Measurements from ENCODE around the gene SERPINB13.
A peak's percentile ranks its signal among the peaks of the same experiment; 100 is the strongest.

SERPINB13 gene, protein sequence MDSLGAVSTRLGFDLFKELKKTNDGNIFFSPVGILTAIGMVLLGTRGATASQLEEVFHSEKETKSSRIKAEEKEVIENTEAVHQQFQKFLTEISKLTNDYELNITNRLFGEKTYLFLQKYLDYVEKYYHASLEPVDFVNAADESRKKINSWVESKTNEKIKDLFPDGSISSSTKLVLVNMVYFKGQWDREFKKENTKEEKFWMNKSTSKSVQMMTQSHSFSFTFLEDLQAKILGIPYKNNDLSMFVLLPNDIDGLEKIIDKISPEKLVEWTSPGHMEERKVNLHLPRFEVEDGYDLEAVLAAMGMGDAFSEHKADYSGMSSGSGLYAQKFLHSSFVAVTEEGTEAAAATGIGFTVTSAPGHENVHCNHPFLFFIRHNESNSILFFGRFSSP

DNA sequence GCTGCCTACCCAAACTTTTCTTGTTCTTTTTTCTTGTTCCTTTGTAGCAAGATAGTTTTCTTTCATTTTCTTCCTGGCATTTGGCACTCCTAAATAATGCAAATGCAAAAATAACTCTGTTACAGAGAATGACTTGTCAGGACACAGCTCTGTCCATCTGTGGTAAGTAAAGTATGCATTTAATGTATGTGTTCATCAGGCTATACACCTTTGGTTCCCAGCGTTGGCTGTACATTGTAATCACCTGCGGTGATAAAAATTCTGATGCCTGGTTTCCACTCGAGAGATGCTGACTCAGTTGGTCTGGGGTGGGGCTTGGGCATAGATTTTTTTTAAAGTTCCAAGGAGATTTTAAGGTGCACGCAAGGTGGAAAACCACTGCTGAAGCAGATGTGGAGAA lies at the start of gene SERPINB13:
SERPINB13 (plus strand) TSS at position 378 of the 400 bp plus-strand sequence. CDS start 1,325 bp downstream, outside the sequence.
- DNase-seq: no peak

DNA sequence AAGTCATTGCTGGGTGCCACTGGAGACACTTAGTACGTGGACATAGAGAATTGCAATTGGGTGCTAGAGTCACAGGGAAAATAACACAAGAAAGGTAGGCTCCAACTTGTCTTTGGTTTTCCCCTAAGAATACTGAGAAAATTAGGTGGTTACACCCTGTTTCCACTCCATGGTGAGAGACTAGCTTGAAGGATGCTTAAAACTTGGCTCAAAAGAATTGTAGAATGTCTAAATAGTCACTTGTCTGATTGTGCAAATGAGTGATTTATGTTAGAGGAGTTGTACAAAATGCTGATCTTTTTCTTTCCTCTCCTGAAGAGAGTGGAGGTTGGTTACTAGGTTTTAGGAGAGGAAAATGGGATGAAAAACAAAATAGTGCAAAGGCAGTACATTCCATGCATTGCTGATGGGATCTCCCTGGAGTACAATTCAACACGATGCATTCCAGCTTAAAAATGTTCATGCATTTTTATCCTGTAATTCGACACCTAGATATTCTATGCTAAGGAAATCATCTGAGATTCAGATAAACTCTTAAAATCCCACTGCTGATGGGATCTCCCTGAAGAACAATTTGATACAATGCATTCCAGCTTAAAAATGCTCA lies 47.1 kb upstream of the SERPINB13 start:
- no peak for DNase-seq

- no peak for DNase-seq
Observed at GRCh38 chr18:63542069-63542468, 45.1 kb upstream of the SERPINB13 start, which contains the start of gene SERPINB12. TSS of gene SERPINB12 (plus strand) at chr18:63542369. CDS start at chr18:63556160, 13,791 bp downstream.

DNA sequence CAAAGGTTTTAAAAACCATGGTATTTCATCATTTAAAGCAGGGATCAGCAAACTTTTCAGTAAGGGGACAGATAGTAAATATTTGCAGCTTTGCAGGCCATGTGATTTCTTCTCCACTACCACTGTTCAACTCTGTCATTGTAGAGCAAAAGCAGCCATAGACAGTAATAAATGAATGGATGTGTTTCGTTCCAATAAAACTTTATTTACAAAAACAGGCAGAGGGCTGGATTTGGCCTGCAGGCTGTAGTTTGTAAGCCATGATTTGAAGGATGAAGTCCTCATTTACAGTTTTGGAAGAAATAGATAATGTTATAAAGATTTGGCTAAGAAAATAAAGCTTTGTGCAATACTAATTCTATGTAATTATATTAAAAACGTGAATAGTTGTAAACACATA lies 43.1 kb upstream of the SERPINB13 start:
- DNase-seq: no peak

DNA sequence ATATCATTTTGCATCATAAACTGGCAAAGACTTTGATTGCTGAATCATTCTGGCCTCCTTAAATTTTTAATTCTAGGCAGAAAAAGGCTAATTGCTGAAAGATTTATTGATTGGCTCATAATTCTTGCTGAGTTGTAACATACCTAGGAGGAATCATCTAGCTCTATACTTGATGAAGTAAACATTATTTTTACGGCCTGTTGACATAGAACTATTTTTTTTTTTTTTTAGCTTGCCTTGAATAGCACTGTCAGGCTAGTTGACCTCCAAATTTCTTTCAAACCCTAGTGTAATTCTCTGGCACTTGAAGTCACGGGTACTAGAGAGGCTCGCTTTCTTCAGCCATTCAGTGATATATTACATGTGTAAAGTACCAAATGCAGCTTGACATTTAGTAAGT lies 42.1 kb upstream of the SERPINB13 start:
- no peak for DNase-seq

DNA sequence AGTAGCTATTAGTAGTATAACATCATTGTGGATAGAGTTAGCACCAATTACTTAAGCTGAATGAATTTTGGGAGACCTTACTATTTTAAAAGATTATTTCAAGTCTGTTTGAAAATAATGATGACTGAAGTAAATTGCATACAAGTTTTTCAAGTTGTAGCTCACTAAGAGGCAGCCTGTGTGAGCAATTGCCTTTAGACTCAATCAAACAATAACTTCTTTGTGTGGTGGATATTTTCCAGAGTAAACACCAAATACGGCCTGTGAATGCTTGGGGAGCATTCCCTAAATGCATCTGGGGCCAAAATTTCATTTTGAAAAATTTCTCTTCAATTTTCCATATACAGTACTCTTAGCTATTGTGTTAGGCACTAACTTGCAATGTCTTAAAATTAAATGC lies 37.1 kb upstream of the SERPINB13 start:
- no peak for DNase-seq

DNA sequence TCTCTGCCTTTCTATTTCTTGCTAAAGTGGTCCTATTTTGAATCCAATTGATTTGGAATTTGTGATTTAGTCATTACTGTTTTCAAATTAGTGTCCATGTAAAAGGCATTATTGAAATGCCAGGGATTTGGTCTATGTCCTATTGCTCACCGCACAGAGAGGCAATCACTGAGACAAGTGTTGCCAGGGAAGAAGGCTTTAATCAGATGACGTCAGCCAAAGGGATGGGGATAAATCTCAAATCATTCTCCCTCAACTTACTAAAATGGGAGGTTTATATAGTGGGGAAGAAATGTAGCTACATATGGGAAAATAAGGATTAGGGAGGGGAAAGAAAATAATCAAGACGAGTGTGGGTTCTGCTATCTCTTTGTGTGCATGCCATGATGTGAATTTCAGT lies 35.4 kb upstream of the SERPINB13 start:
- no peak for DNase-seq

DNA sequence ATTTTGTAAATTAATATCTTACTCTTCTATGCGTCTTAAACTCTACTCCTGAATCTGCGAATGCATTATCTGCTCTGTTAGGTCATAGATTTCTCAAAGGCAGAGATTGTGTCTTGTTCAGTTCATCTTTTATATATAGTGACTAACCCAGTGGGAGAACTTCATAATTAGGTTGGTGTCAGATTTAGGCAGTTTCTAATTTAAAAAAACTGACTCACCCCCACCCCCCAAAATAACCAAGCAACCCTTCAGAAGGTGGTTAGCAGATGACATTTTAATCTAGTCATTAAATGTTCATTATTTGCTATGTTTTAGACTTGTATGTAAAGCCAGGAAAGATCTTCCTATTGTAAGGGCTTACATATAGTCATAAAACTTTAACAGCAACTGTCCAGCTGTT lies 34.6 kb upstream of the SERPINB13 start:
- DNase-seq: no peak

- no peak for DNase-seq
Observed at GRCh38 chr18:63553081-63553480, 34.1 kb upstream of the SERPINB13 start.

GRCh38 chr18:63559567-63560491 lies 27.3 kb upstream of the SERPINB13 start:
- DNase-seq: no peak

DNA sequence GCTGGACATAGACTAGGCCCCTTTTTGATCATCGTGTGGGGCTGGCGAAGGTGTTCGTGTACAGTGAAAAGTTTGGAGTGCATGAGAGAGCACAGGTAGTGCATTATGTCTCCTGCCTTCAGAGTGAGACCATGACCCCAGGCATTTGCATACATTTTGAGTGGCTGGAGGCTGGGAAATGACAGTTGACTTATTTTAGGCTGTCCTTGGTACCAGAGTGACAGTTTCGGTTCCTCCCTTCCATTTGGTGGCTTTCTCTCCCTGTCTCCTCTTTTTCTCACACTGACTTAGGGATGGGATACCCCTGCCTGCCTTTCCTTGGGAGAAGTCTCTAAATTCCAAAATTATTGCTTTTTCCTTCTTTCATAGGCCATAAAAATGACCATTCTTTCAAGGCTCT lies 24.9 kb upstream of the SERPINB13 start:
- no peak for DNase-seq

DNA sequence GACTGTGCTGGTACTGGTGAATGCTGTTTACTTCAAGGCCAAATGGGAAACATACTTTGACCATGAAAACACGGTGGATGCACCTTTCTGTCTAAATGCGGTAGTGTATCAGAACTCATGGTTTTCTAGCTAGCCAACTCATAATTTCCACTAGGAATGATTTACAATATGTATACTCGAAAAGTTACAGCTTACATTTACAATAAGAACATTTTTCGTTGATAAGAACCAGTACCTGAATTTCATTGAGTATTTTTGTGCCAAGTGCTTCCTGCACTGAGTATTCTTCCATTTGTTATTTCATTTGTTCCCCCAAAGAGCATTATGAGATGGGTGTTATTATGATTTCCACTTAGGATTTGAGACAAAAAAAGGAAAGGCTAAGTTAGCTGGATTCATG lies 23.1 kb upstream of the SERPINB13 start:
- no peak for DNase-seq

GRCh38 chr18:63564561-63564960 lies 22.6 kb upstream of the SERPINB13 start:
- DNase-seq: no peak

DNA sequence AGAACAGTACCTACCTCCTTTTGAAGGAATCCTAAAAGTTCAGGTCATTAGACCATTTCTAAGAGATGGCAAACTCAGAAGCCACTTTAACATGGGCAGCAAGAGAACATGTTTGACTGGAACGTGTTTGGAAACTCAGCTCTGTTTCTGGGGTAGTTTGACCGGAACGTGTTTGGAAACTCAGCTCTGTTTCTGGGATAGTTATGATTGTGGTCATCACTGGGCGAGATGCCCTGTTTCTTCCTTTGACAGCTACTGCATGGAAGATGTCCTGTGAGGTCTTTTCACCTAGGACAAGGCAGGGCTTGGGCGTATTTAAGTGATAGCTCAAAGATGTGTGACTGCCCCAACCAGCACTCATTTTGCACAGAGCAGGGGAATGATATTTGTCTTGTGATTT lies 19.9 kb upstream of the SERPINB13 start:
- DNase-seq: no peak

- no peak for DNase-seq
Observed at GRCh38 chr18:63567825-63568224, 19.3 kb upstream of the SERPINB13 start.

- DNase-seq: no peak
Observed at GRCh38 chr18:63570721-63571120, 16.4 kb upstream of the SERPINB13 start.

DNA sequence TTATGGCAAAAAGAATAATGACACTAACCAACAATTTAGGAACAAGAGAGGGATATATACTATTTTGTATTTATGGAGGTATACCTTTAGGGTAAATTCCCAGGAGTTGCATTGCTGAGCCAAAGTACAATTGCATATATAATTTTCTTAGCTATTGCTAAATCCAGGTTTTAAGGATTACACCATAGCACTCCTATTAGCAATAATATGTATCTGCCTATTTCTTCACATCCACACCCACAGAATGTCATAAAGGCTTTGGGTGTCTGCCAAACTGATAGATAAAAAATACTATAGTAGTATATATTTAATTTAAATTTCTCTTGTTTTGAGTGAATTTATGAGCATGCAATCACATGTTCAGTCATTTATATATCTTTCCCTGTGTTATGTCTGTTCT lies 11.5 kb upstream of the SERPINB13 start:
- DNase-seq: no peak

GRCh38 chr18:63578357-63578958 lies 8.7 kb upstream of the SERPINB13 start:
- peak in 1 of 2 experiments; percentile 14 for DNase-seq

- no peak for DNase-seq
Observed at GRCh38 chr18:63579616-63580015, 7.5 kb upstream of the SERPINB13 start.

- no peak for DNase-seq
Observed at GRCh38 chr18:63585988-63586387, 1.2 kb upstream of the SERPINB13 start.

GRCh38 chr18:63586431-63586830 lies 712 bp upstream of the SERPINB13 start:
- DNase-seq: no peak

DNA sequence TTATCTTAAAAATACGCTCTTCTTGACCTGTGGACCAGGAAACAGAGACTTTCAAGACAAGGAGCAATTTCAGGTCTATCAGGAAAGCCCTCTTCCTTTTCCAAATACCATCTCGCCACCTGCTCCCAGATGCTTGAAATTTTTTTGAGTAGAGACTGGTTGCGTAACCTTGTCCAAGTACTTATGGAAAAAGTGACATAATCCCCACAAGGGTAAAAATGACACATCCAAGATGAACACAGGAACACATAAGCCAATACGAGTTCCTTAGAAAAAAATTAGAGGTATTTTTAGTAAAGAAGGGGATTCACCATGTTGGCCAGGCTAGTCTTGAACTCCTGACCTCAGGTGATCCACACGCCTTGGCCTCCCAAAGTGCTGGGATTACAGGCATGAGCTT lies 1.8 kb downstream of the SERPINB13 start:
- DNase-seq: no peak

- DNase-seq: no peak
Observed at GRCh38 chr18:63590373-63590772, 3.2 kb downstream of the SERPINB13 start.

All from SW 1271 (cell line).